IPS-NIHi11 (cell line): ENCODE results near the gene CDC25B.
"Not testable (repeated sequence)": the region's sequence is repeated elsewhere in the genome, so short reads cannot be mapped to it uniquely, and the experiment has no call there.

Experiments used
- DNase-seq: peaks from one replicate; pipeline ENCODE4 v3.0.0; 2012; ENCODE audit warnings: mixed read lengths, low spot score

Gene CDC25B

DNA sequence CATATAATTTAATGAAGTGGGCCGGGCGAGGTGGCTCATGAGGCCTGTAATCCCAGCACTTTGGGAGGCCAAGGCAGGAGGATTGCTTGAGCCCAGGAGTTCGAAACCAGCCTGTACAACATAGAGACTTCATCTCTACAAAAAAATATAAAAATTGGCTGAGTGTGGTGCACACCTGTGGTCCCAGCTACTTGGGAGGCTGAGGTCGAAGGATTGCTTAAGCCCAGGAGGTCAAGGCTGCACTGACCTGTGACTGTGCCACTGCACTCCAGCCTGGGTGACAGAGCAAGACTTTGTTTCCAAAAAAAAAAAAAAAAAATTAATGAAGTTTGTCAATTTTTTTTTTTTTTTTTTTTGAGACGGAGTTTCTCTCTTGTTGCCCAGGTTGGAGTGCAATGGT, 33.8 kb downstream of the CDC25B start:
- DNase-seq, result not testable (repeated sequence)

DNA sequence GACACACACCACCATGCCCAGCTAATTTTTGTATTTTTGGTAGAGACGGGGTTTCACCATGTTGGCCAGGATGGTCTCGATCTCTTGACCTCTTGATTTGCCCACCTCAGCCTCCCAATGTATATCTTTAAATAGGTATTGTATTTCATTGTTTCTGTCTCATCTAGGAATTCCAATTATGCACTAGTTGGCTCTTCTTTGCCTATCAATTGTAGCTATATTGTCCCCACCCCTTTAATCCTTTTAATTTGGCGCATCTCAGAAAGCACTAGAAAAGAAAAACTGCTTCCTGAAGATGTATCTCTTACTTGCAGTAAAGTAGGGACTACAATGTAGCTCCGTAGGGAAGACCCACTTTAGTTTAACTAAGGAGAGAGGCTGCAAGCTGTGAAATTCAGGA, 40.0 kb downstream of the CDC25B start:
- DNase-seq, result no peak

DNA sequence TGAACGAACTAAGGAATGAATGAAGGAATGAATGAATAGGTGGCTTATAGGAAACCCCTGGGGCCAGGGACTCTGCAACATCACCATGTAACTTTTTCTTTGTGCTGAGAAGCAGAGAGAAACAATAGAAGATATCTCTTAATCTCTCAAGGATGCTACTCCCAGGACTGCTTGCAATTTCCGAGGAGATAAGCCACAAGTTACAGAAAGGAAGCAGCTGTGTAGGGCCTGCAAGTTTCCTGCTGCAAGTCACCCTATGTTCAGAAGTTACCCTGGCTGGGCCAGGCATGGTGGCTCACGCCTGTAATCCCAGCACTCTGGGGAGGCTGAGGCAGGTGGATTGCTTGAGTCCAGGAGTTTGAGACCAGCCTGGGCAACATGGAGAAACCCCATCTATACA, 43.2 kb downstream of the CDC25B start:
- DNase-seq, result no peak

DNA sequence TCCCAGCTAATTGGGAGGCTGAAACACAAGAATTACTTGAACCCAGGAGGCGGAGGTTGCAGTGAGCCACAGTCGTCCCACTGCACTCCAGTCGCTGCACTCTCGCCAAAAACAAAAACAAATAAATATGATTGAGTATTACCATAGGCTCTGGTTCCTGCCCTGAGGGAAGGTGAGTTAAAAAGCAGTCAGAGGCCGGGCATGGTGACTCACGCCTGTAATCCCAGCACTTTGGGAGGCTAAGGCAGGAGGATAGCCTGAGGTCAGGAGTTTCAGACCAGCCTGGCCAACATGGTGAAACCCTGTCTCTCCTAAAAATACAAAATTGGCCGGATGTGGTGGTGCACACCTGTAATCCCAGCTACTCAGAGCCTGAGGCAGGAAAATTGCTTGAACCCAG, 44.1 kb downstream of the CDC25B start:
- DNase-seq, result not testable (repeated sequence)

DNA sequence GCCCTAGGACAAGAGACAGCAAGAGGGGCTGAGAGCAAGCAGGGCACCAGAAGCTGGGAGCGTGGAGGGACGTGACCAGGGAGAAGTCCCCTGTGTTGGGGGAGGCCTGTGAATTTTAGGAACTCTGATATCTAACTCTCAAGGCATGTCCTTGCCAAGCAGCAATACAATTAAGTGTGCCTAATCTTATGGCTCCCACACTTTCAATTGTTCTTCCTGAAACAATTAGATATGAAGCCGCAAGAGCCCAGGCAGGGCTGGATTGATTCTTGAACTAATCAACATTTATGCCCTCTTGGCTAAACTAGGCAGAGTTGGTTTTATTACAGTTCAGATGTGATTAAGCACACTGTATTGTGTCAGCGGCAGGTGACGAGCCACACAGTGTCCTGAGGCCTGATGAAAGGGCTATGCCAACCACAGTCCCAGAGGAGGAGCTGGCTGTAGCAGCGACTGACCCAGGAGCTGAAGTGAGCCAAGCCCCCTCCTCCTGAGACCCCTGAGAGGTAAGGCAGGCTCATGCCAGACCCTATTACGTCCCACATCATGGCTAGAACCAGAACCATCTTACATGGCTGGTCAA, 46.3 kb downstream of the CDC25B start:
- no peak for DNase-seq

DNA sequence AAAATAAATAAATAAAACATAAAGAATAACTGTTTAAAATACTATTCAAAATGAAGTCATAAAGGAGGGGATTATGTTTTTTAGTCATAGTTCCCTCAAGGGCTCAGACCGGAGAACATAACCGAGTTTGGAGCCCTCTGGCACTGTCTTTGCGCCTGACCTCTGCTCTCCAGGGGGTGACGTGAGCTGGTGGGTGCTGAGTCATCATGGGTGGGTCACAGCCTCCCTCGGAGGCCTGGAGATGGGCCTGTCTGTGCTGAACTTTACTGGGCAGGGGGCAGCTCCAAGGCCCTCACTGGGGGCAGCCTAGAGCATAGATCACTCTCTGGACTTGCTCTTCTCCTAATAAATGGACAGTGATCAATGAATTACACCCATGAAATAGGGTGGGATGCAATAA, 47.4 kb downstream of the CDC25B start:
- DNase-seq, result no peak

DNA sequence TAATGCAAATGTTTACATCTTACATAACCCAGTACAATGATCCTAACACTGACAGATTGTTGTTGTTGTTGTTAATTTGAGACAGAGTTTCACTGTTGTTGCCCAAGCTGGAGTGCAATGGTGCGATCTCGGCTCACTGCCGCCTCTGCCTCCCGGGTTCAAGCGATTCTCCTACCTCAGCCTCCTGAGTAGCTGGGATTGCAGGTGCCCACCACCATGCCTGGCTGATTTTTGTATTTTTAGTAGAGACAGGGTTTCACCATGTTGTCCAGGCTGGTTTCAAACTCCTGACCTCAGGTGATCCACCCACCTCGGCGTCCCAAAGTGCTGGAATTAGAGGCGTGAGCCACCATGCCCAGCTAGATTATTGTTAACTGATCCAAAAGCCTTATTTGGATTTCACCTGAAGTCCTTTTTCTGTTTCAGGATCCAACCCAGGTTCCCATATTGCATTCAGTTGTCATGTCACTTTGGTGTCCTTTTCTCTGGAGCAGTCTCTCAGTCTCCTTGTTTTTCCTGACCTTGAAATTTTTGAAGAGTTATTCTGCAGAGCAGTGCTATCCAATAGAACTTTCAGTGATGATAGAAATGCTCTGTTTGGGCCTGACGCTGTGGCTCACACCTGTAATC, 48.0 kb downstream of the CDC25B start:
- DNase-seq, result not testable (repeated sequence)

DNA sequence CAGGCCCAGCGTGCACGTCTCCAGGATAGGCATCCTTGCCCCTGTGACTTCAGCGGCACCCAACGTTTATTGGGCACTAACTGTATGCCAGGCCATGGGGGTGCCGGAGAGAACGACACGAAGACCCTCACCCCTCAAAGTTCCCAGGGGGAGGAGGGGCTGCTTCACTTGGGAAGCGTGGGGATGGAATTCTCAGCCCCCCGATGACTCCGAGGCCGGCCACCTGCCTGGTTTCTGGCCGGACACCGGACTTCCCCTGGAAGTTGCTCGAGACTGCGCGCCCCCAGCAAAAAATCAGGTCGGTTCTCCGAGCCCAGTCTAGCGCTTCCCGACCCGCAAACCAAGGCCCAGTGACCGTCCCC, 50.2 kb downstream of the CDC25B start:
- DNase-seq, result no peak

DNA sequence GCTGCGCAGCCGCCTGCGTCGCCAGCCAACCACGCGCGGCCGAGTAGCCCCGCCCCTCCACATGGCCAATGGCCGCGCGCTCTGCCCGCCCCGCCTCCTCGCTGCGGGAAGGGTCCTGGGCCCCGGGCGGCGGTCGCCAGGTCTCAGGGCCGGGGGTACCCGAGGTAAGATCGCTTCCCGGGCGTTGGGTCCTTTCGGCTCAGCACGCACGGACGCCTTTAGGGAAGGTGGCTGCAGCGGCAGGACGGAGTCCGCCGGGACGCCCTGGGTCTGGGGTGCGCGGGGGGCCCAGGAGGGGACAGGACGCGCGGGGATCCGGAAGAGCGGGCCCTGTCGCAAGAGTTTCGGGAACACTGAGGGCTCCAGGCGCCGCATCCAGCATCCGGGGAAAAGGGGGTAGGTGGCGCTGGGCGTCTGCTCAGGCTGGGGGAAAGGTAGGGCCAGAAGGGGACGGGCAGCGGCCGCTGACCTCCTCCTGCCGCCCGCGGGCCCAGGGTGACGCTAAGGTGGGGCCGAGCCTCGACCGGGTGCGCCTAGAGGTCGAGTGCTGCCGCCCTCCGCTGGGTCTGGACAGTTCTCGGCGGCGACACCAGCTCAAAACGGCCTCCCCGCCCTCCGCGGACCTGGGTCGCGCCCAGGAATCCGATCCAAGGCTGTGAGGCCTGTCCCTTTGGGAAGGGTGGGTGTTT, 50.8 kb downstream of the CDC25B start, which contains the start of gene MAVS:
MAVS (plus strand) TSS at position 95 of the 689 bp plus-strand sequence. CDS start 7,791 bp downstream, outside the sequence.
- peak; percentile 99 for DNase-seq

DNA sequence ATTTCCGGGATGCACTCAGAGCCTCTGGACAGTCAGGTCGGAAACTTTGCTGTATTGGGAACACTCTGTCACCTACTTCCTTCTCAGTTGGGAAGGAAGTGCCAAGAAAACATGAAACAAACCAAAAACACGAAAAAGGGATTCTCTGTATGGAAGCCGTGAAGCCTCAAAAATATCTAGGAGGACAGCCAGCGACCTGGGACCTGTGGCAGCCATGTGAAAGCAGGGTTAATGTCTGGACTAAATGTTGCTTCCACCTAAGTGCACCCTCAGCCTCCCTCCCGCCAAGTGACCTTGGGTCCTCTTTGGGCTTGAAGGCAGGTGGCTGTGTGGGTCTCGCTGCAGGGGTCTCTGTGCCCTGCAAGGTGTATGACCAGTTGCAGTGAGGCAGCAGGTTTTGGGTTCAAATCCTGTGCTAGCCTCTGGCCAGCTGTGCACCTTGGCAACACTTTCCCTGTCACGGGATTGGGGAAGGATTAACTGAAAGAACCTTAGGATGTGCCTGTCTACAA, 51.4 kb downstream of the CDC25B start:
- no peak for DNase-seq

DNA sequence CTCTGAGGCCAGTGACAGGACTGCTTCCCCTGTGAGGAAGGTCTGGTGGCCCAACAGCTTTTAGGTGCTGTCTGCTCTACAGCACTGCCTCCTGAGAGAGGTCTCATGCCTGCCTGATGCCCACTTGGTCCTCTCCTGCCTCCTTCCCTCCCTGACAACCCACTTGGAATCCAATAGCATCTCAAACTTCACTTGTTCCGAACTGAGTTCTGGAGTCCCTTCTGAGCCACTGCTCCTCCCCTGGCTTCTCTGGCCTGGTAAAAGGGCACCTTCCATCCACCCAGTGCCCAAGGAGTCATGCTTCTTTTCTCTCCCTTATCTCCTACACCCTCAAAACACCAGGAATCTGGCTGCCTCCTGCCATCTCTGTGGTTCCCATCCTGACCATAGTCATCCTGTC, 52.5 kb downstream of the CDC25B start:
- DNase-seq, result no peak

DNA sequence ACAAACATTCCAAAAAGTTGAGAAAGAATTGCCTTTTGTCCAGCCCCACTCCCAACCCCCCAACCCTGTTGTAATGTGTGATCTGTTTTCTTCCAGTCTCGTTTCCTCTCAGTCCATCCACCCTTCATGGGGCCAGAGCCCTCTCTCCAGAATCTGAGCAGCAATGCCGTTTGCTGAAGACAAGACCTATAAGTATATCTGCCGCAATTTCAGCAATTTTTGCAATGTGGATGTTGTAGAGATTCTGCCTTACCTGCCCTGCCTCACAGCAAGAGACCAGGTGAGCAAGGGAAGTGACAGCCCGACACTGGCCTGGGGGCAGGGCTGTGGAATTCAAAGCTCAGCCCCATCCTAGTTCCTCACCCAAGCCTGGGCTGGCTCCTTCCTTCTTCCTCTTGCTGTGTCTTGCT, 58.4 kb downstream of the CDC25B start:
- DNase-seq, result no peak
